ENCODE measurements around the gene CLEC16A. TPM values are rescaled to one million over a fixed set of nuclear protein-coding genes. Genes with fewer than 3 reads are reported as not detected.
"Not testable (repeated sequence)": the region's sequence is repeated elsewhere in the genome, so short reads cannot be mapped to it uniquely, and the experiment has no call there.

CLEC16A gene
- total RNA-seq, 1 experiment from 2014 or later = 12.7 TPM

- DNase-seq (ENCODE audit: low spot score) = no peak
Observed at GRCh38 chr16:11094857-11095565, 150.6 kb downstream of the CLEC16A start.

GRCh38 chr16:11095935-11096334 is 151.6 kb downstream of the CLEC16A start:
- DNase-seq (ENCODE audit: low spot score) = no peak

DNA sequence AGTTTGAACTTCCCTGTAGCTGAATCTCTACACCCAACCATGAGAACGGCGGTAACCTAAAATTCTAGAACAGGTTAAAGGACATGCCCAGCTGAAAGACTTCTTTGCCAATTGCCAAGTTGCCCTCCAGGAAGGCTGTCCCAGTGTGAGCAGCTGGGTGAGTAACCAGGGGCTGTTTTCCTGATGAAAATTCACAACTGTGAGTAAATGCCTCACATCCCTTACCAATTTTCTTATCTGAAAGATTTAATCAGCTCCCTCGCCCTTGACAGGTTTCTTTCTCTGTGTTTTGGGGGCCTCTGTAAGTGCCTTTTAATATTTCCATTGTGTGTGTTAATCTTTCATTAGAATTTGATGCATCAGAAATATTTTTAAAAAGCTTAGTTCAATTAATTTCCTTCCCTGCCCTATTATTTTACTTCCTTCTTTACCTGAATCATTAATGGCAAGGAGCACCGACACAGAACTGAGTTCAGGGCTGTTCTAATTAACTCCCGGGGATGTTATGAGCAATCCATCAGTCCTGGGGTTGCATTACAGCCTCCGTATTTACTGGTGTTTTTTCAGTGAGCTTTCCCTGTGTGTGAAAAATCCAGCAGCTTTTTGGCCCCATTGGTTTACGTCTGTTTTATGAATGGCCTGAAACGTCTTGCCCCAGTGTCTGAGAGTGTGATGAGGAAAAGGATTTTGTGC is 152.9 kb downstream of the CLEC16A start:
- no peak for DNase-seq (ENCODE audit: low spot score)

- no peak for DNase-seq (ENCODE audit: low spot score)
Observed at GRCh38 chr16:11097787-11098167, 153.4 kb downstream of the CLEC16A start.

DNA sequence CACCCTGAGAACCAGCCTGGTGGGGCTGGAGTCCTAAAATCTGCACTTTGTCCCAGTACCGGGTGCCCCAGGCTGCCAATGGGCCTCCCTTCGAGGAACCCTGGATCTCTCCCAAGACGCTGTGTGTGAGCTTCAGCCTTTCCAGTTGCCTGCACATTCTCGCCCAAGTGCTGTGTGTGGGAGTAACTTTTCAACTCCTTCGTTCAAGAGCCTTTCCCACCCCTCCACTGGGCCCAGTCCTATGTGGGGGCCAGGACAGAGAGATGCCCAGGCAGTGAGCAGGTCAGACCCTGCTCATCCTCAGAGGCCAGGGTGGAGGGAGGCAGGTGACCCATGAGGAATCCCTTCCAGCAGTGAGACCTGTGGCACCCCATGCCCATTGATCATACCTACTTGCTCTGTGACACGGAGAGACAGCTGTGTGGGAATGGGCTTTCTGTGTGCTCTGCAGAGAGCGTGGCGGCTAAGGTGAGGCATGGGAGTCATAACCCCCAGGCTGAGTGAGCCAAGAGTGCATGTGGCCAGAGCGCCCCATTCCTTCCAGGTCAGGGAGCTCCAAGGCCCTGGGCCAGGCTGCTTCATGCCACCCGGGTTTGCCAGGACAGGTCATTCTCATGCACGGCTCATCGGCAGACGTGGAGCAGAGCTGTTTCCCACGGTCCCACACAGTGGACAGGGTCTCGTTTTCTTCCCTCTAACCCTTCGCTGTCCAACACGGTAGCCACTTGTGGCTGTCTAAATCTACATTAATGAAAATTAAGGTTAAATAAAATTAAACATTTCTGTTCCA is 154.4 kb downstream of the CLEC16A start:
- DNase-seq (ENCODE audit: low spot score) = no peak

DNA sequence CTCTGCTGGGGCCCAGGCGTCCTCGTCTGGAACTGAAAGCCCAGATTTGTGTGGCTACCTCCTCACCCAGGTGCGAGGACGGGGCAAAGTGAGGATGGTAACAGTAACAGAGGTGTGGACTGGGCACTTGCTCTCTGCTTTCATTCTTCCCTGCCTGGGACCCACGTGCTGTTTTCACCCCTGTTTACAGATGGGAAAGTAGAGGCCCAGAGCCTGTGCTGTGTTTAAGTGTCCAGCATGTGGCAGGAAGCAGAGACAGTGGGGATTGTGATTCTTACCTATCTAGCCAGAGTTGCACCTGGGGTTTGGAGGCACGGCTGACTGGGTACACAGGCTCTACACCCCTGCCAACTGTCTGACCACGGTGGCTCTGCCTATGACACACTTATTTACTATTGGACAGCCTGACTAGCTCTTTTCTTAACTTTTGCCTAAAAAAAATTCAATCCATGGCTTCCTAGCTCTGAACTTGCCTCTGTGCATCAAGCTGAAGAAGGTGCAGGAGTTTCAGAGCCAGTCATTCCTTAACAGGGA is 155.4 kb downstream of the CLEC16A start:
- no peak for DNase-seq (ENCODE audit: low spot score)

GRCh38 chr16:11100239-11100750 is 155.9 kb downstream of the CLEC16A start:
- no peak for DNase-seq (ENCODE audit: low spot score)

DNA sequence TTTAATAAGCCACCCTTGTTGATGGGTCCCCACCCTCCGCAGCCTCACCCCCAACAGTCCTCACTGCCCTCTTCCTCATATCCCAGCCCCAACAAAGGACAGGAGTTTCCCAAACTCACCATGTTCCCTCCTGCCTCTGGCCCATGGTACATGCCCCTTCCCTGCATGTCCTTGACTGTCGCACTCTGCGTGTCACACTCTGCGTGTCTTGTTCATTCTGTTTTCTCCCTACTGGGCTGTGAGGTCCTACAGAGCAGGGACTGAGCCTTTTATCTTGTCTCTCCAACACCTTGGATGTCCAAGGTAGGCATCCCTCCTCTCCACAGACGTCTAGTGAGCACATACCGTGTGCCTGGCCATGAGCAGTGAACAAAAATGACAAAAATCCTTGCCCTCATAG is 156.9 kb downstream of the CLEC16A start:
- DNase-seq (ENCODE audit: low spot score) = no peak

DNA sequence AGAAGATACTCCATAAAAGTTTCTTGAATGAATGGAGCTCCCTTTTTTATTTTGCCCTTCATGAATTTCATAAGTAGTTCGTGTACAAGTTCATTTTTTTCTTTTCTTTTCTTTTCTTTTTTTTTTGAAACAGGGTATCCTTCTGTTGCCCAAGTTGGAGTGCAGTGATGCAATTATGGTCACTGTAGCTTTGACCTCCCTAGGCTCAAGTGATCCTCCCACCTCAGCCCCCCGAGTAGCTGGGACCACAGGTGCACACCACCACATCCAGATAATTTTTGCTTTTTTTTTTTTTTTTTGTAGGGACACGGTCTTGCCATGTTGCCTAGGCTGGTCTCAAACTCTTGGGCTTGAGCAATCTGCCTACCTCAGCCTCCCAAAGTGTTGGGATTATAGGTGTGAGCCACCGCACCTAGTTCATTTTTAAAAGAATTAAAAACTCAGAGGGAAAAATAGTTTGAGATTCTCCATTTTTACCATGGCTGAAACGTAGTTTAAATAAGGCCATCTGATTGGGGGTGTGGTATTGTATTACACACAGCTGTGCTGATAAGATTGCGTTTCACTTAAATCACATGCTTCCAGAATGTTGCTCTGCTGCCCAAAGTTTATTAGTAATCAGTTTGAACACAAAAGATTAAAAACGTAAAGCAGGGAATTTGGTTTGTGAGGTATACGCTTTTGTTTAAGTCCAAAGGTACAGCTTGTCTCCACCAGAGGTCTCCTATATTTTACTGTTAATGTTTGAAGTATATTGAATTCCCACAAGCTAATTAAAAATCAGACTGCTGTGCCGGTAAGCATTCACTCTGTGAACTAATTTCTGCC is 157.5 kb downstream of the CLEC16A start:
- no peak for DNase-seq (ENCODE audit: low spot score)

DNA sequence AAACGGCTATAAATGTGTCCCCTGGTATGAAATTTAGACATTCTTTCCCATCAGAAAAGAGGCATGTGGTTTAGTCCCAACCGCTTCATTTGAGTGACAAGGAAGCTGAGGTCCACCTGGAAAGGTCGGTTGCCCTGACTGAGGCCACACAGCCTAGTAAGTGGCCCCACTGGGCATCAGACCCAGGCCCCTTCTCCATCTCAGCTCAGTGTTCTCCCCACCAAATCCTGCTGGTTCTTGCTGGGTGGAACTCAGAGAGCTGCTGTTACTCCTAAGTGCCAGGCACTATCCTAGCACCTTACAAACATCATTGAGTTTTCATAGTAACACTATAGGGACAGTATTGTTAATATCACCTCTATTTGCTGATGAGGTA is 158.1 kb downstream of the CLEC16A start:
- no peak for DNase-seq (ENCODE audit: low spot score)

DNA sequence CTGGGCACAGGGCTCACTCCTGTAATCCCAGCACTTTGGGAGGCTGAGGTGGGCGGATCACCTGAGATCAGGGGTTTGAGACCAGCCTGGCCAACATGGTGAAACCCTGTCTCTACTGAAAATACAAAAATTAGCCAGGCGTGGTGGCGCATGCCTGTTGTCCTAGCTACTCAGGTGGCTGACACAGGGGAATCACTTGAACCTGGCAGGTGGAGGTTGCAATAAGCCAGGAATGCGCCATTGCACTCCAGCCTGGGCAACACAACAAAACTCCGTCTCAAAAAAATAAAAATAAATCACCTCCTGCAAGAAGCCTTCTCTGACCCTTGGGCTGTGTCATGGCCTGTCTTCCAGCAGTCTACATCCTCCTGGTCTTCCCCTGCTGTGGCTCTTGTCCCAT is 158.9 kb downstream of the CLEC16A start:
- not testable (repeated sequence) for DNase-seq (ENCODE audit: low spot score)

GRCh38 chr16:11104168-11105037 is 160.0 kb downstream of the CLEC16A start:
- no peak for DNase-seq (ENCODE audit: low spot score)

DNA sequence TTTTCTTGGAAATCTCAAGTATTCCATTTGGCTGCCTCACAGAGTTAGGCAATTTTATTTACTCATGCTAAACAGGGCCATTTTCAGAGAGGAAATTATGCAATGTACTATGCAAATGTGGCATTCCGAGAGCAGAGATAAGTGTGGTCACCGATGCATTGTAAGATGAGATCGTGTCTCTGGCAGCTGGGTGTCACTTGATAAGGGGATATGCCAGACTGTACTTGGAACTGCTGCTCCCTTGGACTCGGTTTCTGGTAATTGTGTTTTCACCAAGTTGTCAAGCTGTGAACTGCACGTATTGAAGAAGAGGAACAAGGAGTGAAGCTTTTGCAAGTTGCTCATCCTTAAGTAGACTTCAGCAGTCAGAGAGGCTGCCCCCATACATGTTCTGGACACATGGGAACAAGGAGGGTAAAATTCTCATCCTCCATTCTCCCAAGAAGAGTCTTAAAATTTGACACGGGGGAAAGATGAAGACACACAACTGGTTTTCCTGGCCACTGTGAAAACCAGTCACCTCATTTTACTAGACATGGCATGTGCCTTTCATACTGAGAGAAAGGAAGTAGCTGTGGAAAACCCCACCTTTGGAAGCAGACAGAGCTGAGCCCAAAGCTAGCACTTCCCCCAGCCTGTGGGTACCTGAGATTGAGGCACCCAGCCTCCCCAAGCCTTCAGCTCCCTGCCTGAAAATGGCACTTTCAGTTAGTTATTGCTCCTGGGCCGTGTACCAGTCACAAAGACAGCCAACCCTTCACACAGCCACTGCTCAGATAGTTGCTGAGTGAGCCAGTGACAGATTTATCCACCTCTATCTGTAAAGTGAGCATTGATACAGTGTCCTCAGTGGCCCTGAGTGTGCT is 160.9 kb downstream of the CLEC16A start:
- no peak for DNase-seq (ENCODE audit: low spot score)

DNA sequence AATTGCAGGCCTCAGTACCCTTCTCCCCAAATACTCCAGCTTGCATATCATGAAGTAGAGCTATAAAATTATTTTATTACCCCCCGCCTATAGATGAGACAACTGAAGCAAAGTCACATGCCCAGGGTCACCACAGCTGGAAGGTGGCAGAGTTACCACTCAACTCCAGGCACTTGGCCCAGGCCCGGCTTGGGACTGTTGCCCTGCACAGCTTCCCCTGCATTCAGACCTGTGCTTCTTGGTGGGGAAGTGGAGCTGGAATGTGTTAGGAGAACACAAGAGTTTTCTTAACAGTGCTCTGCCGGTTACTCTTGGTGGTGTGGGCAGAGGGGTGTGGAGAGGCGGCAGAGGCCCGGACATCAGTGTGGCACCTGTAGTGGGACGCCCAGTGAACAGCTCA is 162.4 kb downstream of the CLEC16A start:
- DNase-seq (ENCODE audit: low spot score) = no peak

GRCh38 chr16:11107780-11108465 is 163.6 kb downstream of the CLEC16A start:
- DNase-seq (ENCODE audit: low spot score) = no peak

- DNase-seq (ENCODE audit: low spot score) = no peak
Observed at GRCh38 chr16:11108466-11108805, 164.1 kb downstream of the CLEC16A start.

- no peak for DNase-seq (ENCODE audit: low spot score)
Observed at GRCh38 chr16:11109566-11109965, 165.2 kb downstream of the CLEC16A start.

DNA sequence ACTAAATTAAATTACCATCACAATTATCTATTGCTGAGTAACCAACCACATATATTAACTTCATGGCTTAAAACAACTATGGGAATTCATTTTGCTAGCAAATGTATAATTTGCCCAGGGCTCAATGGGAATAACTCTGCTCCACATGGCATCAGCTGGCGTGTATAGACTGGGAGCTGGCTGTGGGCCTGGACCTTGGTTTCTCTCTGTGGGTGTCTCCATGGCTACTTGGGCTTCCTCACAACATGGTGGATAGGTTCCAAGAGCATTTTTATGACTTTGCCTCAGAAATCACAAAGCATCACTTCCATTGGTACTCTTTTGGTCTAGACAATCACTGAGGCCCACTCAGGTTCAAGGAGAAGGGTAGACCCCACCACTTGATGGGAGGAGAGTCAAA is 166.8 kb downstream of the CLEC16A start:
- no peak for DNase-seq (ENCODE audit: low spot score)

Data from HT-29 (cell line).